ENCODE data around the gene STK25. TPM values are rescaled to one million over a fixed set of nuclear protein-coding genes. Genes with fewer than 3 reads are reported as not detected.

The STK25 gene
- total RNA-seq, 2 experiments from 2014 or later, result 97.6 to 113 TPM

- ChIA-PET POLR2A (no interaction called here), CTCF (no interaction called here)
These were observed 63.0 kb downstream of the STK25 start for GRCh38 chr2:241445426-241445825.

DNA sequence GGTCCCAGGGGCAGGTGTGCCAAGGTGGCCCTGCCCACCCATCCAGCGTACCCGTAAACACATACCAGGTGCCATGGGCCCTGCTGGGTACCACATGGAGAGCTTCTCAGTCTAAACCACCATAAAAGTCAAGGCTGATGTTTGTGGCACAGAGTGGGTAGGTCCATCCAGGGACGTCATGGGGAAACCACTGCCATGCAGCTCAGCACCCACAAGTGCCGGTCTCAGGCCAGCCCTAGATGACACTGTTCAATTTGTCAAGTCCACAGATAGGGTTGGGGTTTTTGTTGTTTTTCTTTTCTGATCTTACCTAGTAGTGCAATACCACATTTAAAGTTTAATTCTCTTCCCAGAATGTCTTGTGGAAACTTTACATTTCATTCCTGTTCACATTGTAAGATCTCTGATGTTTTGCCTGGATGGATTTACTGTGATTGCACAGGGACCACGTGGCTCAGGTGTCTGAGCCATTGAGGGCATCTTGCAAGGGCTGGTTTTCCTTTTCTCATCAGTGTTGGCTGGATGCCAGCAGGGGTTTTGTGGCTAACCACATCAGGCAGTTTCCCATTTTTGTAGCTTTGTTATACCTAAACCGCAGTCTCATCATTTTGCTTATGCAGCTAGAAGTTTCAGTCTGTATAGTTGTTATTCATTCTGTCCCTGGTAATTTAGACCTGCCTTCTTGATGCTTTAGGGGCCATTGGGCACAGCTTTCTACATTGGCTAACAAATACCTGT is 64.7 kb downstream of the STK25 start:
- POLR2A ChIA-PET, result no interaction called here
- CTCF ChIA-PET, result interaction anchor here (0.6 to 1.1 kb wide), 3 partner anchors 64 to 293 kb away, joined by 3 read pairs; partner anchors contain the start of genes PPP1R7 and STK25

Other genes with a start within 250 kb of the STK25 start
- gene HDLBP, start 192.9 kb downstream of the STK25 start, total RNA-seq, result 100 to 1,000 TPM; 293 to 310 TPM
- gene SEPTIN2, start 192.7 kb downstream of the STK25 start, total RNA-seq, result 100 to 1,000 TPM; 276 to 296 TPM
- 10 to 100 TPM; 35.5 to 35.9 TPM for gene FARP2, start 152.3 kb downstream of the STK25 start, total RNA-seq
- gene BOK, start 50.2 kb upstream of the STK25 start, total RNA-seq, result under 1 TPM in 1 of 2 experiments, not detected in 1; 0.06 TPM
- 10 to 100 TPM; 57.3 to 57.7 TPM for gene THAP4, start 128.6 kb upstream of the STK25 start, total RNA-seq
- gene ATG4B, start 129.1 kb upstream of the STK25 start, total RNA-seq, result 10 to 100 TPM; 85.1 to 85.3 TPM
- gene DTYMK, start 178.2 kb upstream of the STK25 start, total RNA-seq, result 100 to 1,000 TPM; 129 to 130 TPM
- 10 to 100 TPM; 44.2 to 47.1 TPM for gene ING5, start 193.5 kb upstream of the STK25 start, total RNA-seq
- gene D2HGDH, start 226.0 kb upstream of the STK25 start, total RNA-seq, result 10 to 100 TPM; 26.4 to 33.0 TPM

All from activated CD8-positive, alpha-beta memory T cell treated with anti-CD3 and anti-CD28 coated beads for 36 hours (primary cell).